ENCODE measurements around the gene PDE4D.

PDE4D gene

DNA sequence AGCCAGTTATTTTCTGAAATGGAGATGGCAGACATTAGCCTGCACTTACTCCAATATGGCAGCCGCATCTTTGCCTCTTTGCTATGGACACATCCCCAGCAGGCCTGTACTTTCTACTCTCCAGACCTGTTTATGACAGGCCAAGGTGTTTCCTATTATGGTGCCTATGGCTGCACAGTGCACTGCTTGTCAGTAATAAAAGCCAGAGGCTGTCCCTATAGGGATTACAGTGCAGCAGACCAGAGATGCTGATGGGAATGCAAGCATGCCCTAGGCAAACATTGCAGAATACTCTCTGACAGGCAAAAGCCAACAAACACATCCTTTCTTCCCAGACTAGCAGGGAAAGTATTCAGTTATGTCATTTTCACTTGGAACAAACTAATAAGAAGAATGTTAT is 867.8 kb downstream of the PDE4D start:
- no peaks in the 10 kb centered on the region for H3K36me3 ChIP-seq (ENCODE audit: control insufficient read depth, insufficient read depth, low read length)
- TF ChIP-seq CTCF (IDR thresholded peaks at IDR 0.05; ENCODE audit: insufficient read depth, low read length, poor library complexity, severe bottlenecking) = no peak
- no peak for DNase-seq (ENCODE audit: extremely low read depth, insufficient read length)
- no peak overlapping the region for H3K4me3 ChIP-seq (replicated peaks; ENCODE audit: low read depth, low read length)
- no peaks in the 10 kb centered on the region; the same call in 1 of the 2 replicates for H3K27me3 ChIP-seq (replicated peaks; ENCODE audit: control insufficient read depth, insufficient read depth, low read length)

DNA sequence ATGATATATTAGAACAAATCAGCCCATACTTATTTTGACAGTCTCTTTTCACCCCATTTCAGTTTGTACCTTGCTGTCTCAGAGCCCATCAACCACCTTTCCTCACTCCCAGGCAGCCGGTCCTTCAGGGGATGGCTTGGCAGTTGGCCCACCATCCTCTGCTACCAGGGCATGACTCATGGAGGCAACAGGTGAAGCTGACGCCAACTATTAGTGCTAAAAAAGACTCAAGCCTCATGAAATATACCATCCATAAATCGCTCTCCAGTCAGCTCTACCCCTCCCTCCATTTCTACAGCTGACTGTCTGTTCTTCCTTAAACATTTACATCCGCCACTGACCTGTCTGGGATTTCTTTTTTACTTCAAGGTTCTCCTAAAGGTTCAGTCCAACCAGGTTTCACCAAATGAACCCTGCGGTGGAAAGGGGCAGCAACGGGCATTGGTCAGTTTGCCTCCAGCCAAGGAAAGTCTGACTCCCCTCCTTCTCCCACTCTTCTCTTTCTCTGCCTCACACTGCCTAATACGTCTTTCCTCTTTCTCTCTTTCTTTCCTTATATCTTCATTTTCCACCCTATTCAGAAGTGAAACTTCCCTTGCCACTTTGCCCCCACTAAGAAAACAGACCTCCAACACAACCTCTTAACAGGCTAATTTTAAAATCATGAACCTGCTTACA is 871.5 kb downstream of the PDE4D start:
- DNase-seq (ENCODE audit: extremely low read depth, insufficient read length) = no peak
- Histone ChIP-seq H3K27me3 (replicated peaks; ENCODE audit: control insufficient read depth, insufficient read depth, low read length) (no peaks in the 10 kb centered on the region; the same call in 1 of the 2 replicates), H3K36me3 (ENCODE audit: control insufficient read depth, insufficient read depth, low read length) (no peaks in the 10 kb centered on the region), H3K4me3 (replicated peaks; ENCODE audit: low read depth, low read length) (no peak overlapping the region)
- no peak for TF ChIP-seq CTCF (IDR thresholded peaks at IDR 0.05; ENCODE audit: insufficient read depth, low read length, poor library complexity, severe bottlenecking)

- DNase-seq (ENCODE audit: extremely low read depth, insufficient read length) = no peak
These were observed 872.2 kb downstream of the PDE4D start for GRCh38 chr5:59021286-59021673.

DNA sequence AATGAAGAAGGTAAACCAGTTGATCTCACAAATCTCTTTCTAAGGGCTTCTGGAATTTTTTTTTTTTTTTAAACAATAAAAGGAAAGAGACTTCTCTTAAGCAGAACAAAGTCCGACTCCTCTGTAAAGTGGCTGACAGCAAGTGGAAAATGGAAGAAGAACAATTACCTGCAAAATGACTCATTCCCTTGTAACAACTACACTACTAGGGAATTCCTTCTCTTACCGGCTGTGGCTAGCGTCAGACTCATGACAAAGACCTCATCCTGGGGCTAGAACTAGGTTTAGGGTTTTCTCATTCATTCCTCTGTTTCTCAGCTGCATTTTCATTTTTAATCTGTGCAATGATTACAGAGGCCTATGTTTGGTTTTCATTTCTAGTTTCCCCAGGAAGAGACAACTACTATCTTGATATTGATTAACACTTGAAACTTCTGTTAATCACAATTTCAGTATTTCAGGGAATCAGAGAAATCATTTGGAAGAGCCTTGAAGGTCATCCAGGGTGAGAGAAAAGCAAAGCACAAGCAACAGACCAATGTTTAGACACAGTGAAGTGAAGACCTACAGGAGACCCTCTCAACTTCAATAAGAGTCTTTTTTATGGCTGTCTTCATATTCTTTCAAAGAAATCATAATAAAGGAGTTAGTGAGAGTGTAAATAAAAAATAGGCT is 872.8 kb downstream of the PDE4D start:
- TF ChIP-seq CTCF (IDR thresholded peaks at IDR 0.05; ENCODE audit: insufficient read depth, low read length, poor library complexity, severe bottlenecking) = no peak
- H3K4me3 ChIP-seq (replicated peaks; ENCODE audit: low read depth, low read length) = no peak overlapping the region
- H3K27me3 ChIP-seq (replicated peaks; ENCODE audit: control insufficient read depth, insufficient read depth, low read length) = no peaks in the 10 kb centered on the region; the same call in 1 of the 2 replicates
- H3K36me3 ChIP-seq (ENCODE audit: control insufficient read depth, insufficient read depth, low read length) = no peaks in the 10 kb centered on the region
- no peak for DNase-seq (ENCODE audit: extremely low read depth, insufficient read length)

More at GRCh38 chr5:59021286-59021673, 872.2 kb downstream of the PDE4D start:
- Histone ChIP-seq H3K27me3 (replicated peaks; ENCODE audit: control insufficient read depth, insufficient read depth, low read length) (no peaks in the 10 kb centered on the region; the same call in 1 of the 2 replicates), H3K4me3 (replicated peaks; ENCODE audit: low read depth, low read length) (no peak overlapping the region), H3K36me3 (ENCODE audit: control insufficient read depth, insufficient read depth, low read length) (no peaks in the 10 kb centered on the region)
- no peak for TF ChIP-seq CTCF (IDR thresholded peaks at IDR 0.05; ENCODE audit: insufficient read depth, low read length, poor library complexity, severe bottlenecking)

DNA sequence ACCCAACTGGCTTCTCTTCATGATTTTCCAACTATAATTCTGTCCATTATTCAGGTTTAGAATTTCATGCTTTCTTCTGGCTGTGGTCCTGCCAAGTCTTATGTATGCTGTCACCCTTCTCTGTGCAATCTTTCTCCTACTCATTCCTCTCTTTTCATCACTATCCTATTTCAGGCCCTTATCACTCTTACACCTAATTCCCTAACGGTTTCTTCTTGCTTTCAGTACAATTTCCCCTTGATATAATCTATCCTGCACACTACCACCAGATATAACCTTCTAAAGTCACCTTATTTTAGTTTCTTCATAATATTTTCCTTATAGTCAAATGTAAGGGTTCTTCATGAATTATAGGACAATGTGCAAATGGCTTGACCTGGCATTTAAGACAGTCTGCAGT is 874.4 kb downstream of the PDE4D start:
- Histone ChIP-seq H3K4me3 (replicated peaks; ENCODE audit: low read depth, low read length) (no peak overlapping the region), H3K27me3 (replicated peaks; ENCODE audit: control insufficient read depth, insufficient read depth, low read length) (no peaks in the 10 kb centered on the region; the same call in 1 of the 2 replicates), H3K36me3 (ENCODE audit: control insufficient read depth, insufficient read depth, low read length) (no peaks in the 10 kb centered on the region)
- no peak for DNase-seq (ENCODE audit: extremely low read depth, insufficient read length)
- TF ChIP-seq CTCF (IDR thresholded peaks at IDR 0.05; ENCODE audit: insufficient read depth, low read length, poor library complexity, severe bottlenecking) = no peak
